HL-60 (cell line): Measurements from ENCODE around the gene UHRF2.

Source experiments
- CTCF ChIP-seq: IDR thresholded peaks from one replicate; pipeline ENCODE4 v1.5.1; 2011; ENCODE audit warnings: low read length, control low read depth, inconsistent platforms; ENCODE audit not compliant: insufficient read depth
- POLR2AphosphoS5 ChIP-seq: IDR thresholded peaks from 2 replicates; pipeline ENCODE4 v1.6.1; 2012; ENCODE audit warnings: low read depth
- REST ChIP-seq: IDR thresholded peaks from 2 replicates; pipeline ENCODE4 v1.6.1; 2012; ENCODE audit warnings: low read depth; ENCODE audit not compliant: insufficient replicate concordance
- SPI1 ChIP-seq: IDR thresholded peaks from 2 replicates; pipeline ENCODE4 v1.6.1; 2012; ENCODE audit warnings: low read depth, mild to moderate bottlenecking, borderline replicate concordance

- TF ChIP-seq CTCF (no peak), REST (no peak), POLR2AphosphoS5 (no peak), SPI1 (no peak)
Measured at GRCh38 chr9:6441269-6441668, 28.3 kb downstream of the UHRF2 start.
